ENCODE results near the gene KIAA0513.
"Not testable (repeated sequence)": the region's sequence is repeated elsewhere in the genome, so short reads cannot be mapped to it uniquely, and the experiment has no call there.

KIAA0513 gene

GRCh38 chr16:85113913-85114312 lies 86.3 kb downstream of the KIAA0513 start:
- Histone ChIP-seq H3K4me1 (ENCODE audit: control insufficient read depth in 5 of 5, insufficient read depth in 5 of 5, low read length in 5 of 5) (peaks cover 3 to 22% (median 4%) of the 10 kb centered on the region in 5 donors), H3K9ac (ENCODE audit: low read length in 5 of 5) (no peak overlapping the region), H3K27me3 (ENCODE audit: control insufficient read depth in 5 of 5, insufficient read depth in 4 of 5, low read length in 5 of 5) (no peaks in the 10 kb centered on the region), H3K9me3 (ENCODE audit: control insufficient read depth in 5 of 5, low read length in 5 of 5) (no peaks in the 10 kb centered on the region), H3K4me3 (ENCODE audit: low read depth in 1 of 5, low read length in 5 of 5) (no peak overlapping the region), H3K27ac (ENCODE audit: low read depth, low read length) (no peak overlapping the region), H3K36me3 (ENCODE audit: control insufficient read depth in 5 of 5, insufficient read depth in 5 of 5, low read length in 5 of 5) (no peaks in the 10 kb centered on the region)

DNA sequence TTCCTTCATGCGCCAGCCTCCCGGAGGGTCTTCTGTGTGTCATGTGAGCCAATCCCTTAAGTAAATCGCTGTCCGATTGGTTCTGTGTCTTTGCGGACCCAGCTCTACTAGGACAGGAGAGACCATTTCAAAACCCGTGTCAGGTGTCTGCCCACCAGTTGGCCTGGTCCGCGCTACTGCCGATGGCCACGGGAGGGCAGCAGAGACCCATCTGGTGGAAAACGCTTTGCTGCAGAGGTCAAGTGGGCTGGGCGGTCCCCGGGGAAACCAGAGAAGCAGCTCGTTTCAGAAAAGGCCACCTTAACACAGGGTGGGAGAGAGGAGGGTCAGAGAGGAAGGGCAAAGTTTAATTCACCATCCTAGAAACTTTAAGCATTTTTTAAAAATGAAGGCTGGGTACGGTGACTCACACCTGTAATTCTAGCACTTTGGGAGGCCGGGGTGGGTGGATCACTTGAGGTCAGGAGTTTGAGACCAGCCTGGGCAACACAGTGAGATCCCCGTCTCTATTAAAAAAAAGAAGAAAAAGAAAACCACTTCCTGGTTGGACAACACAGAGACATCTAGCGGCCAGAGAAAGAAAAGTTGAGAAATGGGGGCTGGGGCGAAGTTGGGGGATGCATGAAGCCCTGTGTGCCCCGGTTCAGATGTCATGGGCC lies 87.4 kb downstream of the KIAA0513 start:
- no peak overlapping the region for H3K9ac ChIP-seq (ENCODE audit: low read length in 5 of 5)
- no peaks in the 10 kb centered on the region for H3K9me3 ChIP-seq (ENCODE audit: control insufficient read depth in 5 of 5, low read length in 5 of 5)
- H3K27me3 ChIP-seq (ENCODE audit: control insufficient read depth in 5 of 5, insufficient read depth in 4 of 5, low read length in 5 of 5): no peaks in the 10 kb centered on the region
- H3K36me3 ChIP-seq (ENCODE audit: control insufficient read depth in 5 of 5, insufficient read depth in 5 of 5, low read length in 5 of 5): no peaks in the 10 kb centered on the region
- H3K27ac ChIP-seq (ENCODE audit: low read depth, low read length): peak overlapping the region; percentile 41
- peak overlapping the region in 3 of 5 donors; percentile 34 to 42 (median 35) for H3K4me3 ChIP-seq (ENCODE audit: low read depth in 1 of 5, low read length in 5 of 5)
- H3K4me1 ChIP-seq (ENCODE audit: control insufficient read depth in 5 of 5, insufficient read depth in 5 of 5, low read length in 5 of 5): peaks cover 3 to 22% (median 4%) of the 10 kb centered on the region in 5 donors

DNA sequence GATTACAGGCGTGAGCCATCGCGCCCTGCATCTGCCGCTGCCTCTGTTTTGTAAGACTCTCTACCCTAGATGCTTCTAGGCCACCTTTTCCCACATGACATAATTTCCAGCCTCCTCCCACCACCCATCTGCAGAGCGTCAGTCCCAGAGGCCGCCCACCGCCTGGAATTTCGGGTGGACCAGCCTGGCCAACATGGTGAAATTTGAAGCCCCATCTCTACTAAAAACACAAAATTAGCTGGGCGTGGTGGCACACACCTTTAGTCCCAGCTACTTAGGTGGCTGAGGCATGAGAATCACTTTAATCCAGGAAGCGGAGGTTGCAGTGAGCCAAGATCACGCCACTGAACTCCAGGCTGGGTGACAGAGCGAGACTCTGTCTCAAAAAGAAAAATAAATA lies 89.8 kb downstream of the KIAA0513 start:
- Histone ChIP-seq H3K9me3 (ENCODE audit: control insufficient read depth in 5 of 5, low read length in 5 of 5) (no peaks in the 10 kb centered on the region), H3K27ac (ENCODE audit: low read depth, low read length) (no peak overlapping the region)

GRCh38 chr16:85120006-85120340 lies 92.4 kb downstream of the KIAA0513 start:
- H3K4me1 ChIP-seq (ENCODE audit: control insufficient read depth in 5 of 5, insufficient read depth in 5 of 5, low read length in 5 of 5): peaks cover 6 to 30% (median 17%) of the 10 kb centered on the region in 5 donors
- no peak overlapping the region for H3K4me3 ChIP-seq (ENCODE audit: low read depth in 1 of 5, low read length in 5 of 5)
- H3K27me3 ChIP-seq (ENCODE audit: control insufficient read depth in 5 of 5, insufficient read depth in 4 of 5, low read length in 5 of 5): no peaks in the 10 kb centered on the region
- H3K36me3 ChIP-seq (ENCODE audit: control insufficient read depth in 5 of 5, insufficient read depth in 5 of 5, low read length in 5 of 5): no peaks in the 10 kb centered on the region
- H3K9ac ChIP-seq (ENCODE audit: low read length in 5 of 5): peak overlapping the region in 1 of 5 donors; percentile 20
- H3K27ac ChIP-seq (ENCODE audit: low read depth, low read length): no peak overlapping the region
- no peaks in the 10 kb centered on the region for H3K9me3 ChIP-seq (ENCODE audit: control insufficient read depth in 5 of 5, low read length in 5 of 5)

More for the DNA sequence above, 89.8 kb downstream of the KIAA0513 start:
- Histone ChIP-seq H3K36me3 (ENCODE audit: control insufficient read depth in 5 of 5, insufficient read depth in 5 of 5, low read length in 5 of 5) (no peaks in the 10 kb centered on the region), H3K9ac (ENCODE audit: low read length in 5 of 5) (no peak overlapping the region), H3K4me1 (ENCODE audit: control insufficient read depth in 5 of 5, insufficient read depth in 5 of 5, low read length in 5 of 5) (peaks cover 3 to 22% (median 4%) of the 10 kb centered on the region in 5 donors), H3K4me3 (ENCODE audit: low read depth in 1 of 5, low read length in 5 of 5) (no peak overlapping the region), H3K27me3 (ENCODE audit: control insufficient read depth in 5 of 5, insufficient read depth in 4 of 5, low read length in 5 of 5) (no peaks in the 10 kb centered on the region)

DNA sequence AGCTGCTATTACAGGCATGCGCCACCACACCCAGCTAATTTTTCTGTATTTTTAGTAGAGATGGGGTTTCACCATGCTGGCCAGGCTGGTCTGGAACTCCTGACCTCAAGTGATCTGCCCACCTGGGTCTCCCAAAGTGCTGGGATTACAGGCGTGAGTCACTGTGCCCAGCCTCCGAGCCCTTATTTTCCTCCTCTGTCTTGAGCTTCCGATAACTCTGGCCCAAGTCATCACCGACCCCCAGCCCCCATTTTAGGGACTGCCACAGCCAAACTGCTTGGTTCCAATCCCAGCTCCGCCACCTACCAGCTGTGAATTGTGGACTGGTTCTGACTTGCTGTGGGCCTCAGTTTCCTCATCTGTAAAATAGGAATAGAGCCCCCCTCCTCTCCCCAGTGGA lies 95.8 kb downstream of the KIAA0513 start:
- not testable (repeated sequence) for H3K27me3 ChIP-seq (ENCODE audit: control insufficient read depth in 5 of 5, insufficient read depth in 4 of 5, low read length in 5 of 5); H3K36me3 ChIP-seq (ENCODE audit: control insufficient read depth in 5 of 5, insufficient read depth in 5 of 5, low read length in 5 of 5); H3K9me3 ChIP-seq (ENCODE audit: control insufficient read depth in 5 of 5, low read length in 5 of 5)
- peak overlapping the region in 3 of 5 donors; percentile 26 to 41 (median 30) for H3K9ac ChIP-seq (ENCODE audit: low read length in 5 of 5)
- H3K4me1 ChIP-seq (ENCODE audit: control insufficient read depth in 5 of 5, insufficient read depth in 5 of 5, low read length in 5 of 5): peaks cover 9 to 36% (median 29%) of the 10 kb centered on the region in 5 donors
- peak overlapping the region; percentile 69 for H3K27ac ChIP-seq (ENCODE audit: low read depth, low read length)
- H3K4me3 ChIP-seq (ENCODE audit: low read depth in 1 of 5, low read length in 5 of 5): peak overlapping the region in 2 of 5 donors; percentile 22 to 30

- no peaks in the 10 kb centered on the region for H3K36me3 ChIP-seq (ENCODE audit: control insufficient read depth in 5 of 5, insufficient read depth in 5 of 5, low read length in 5 of 5)
- H3K4me1 ChIP-seq (ENCODE audit: control insufficient read depth in 5 of 5, insufficient read depth in 5 of 5, low read length in 5 of 5): peaks cover 9 to 41% (median 29%) of the 10 kb centered on the region in 5 donors
- H3K9ac ChIP-seq (ENCODE audit: low read length in 5 of 5): peak overlapping the region in 3 of 5 donors; percentile 26 to 41 (median 30)
- no peaks in the 10 kb centered on the region for H3K27me3 ChIP-seq (ENCODE audit: control insufficient read depth in 5 of 5, insufficient read depth in 4 of 5, low read length in 5 of 5)
- H3K27ac ChIP-seq (ENCODE audit: low read depth, low read length): peak overlapping the region; percentile 69
- peak overlapping the region in 3 of 5 donors; percentile 22 to 35 (median 30) for H3K4me3 ChIP-seq (ENCODE audit: low read depth in 1 of 5, low read length in 5 of 5)
- no peaks in the 10 kb centered on the region for H3K9me3 ChIP-seq (ENCODE audit: control insufficient read depth in 5 of 5, low read length in 5 of 5)
Measured at GRCh38 chr16:85123891-85124635, 96.5 kb downstream of the KIAA0513 start.

GRCh38 chr16:85124636-85125346 lies 97.2 kb downstream of the KIAA0513 start:
- H3K9ac ChIP-seq (ENCODE audit: low read length in 5 of 5): no peak overlapping the region
- no peaks in the 10 kb centered on the region for H3K9me3 ChIP-seq (ENCODE audit: control insufficient read depth in 5 of 5, low read length in 5 of 5)
- peaks cover 11 to 44% (median 32%) of the 10 kb centered on the region in 5 donors for H3K4me1 ChIP-seq (ENCODE audit: control insufficient read depth in 5 of 5, insufficient read depth in 5 of 5, low read length in 5 of 5)
- H3K27me3 ChIP-seq (ENCODE audit: control insufficient read depth in 5 of 5, insufficient read depth in 4 of 5, low read length in 5 of 5): no peaks in the 10 kb centered on the region
- peak overlapping the region; percentile 69 for H3K27ac ChIP-seq (ENCODE audit: low read depth, low read length)
- H3K36me3 ChIP-seq (ENCODE audit: control insufficient read depth in 5 of 5, insufficient read depth in 5 of 5, low read length in 5 of 5): no peaks in the 10 kb centered on the region
- H3K4me3 ChIP-seq (ENCODE audit: low read depth in 1 of 5, low read length in 5 of 5): no peak overlapping the region

DNA sequence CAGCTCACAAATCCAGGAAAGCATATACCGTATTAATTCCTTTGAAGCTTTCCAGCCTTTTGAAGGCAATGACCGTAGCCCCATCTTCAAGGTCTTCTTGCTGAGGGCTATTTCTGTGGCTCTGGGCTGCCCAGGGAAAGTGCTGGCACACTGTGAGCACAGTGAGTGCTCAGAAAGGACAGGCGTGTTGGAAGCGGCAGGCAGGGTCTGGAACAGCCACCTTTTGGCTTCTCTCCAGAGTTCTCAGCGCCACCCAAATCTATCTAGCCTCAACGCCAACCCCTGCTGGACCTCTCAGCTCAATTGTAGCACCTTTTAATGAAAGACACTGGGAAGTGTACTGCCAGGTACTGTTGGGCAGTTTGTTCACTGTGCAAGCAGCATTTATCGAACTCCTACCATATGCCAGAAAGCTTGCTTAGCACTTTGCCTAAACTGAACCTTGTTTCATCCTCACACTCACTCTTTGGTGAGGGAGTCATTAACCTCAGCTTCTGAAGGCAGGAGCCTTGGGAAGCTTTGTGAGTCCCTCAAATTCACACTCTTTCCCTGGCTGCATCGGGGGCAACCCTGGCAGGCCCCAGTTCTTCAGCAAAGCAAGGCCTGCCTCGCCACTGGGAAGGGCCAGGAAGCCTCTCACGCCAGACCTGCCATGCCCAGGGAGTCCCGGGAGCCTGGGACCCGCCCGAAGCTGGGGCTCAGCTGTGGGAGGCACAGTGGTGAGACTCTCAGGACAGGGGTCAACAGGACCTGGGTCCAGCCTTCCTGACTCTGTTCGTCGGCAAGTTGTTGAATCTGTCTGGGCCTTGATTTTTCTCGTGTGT lies 98.2 kb downstream of the KIAA0513 start:
- H3K4me1 ChIP-seq (ENCODE audit: control insufficient read depth in 5 of 5, insufficient read depth in 5 of 5, low read length in 5 of 5): peaks cover 20 to 54% (median 42%) of the 10 kb centered on the region in 5 donors
- H3K9ac ChIP-seq (ENCODE audit: low read length in 5 of 5): no peak overlapping the region
- no peaks in the 10 kb centered on the region for H3K27me3 ChIP-seq (ENCODE audit: control insufficient read depth in 5 of 5, insufficient read depth in 4 of 5, low read length in 5 of 5)
- H3K4me3 ChIP-seq (ENCODE audit: low read depth in 1 of 5, low read length in 5 of 5): no peak overlapping the region
- H3K36me3 ChIP-seq (ENCODE audit: control insufficient read depth in 5 of 5, insufficient read depth in 5 of 5, low read length in 5 of 5): no peaks in the 10 kb centered on the region
- H3K9me3 ChIP-seq (ENCODE audit: control insufficient read depth in 5 of 5, low read length in 5 of 5): no peaks in the 10 kb centered on the region
- H3K27ac ChIP-seq (ENCODE audit: low read depth, low read length): no peak overlapping the region

- Histone ChIP-seq H3K27ac (ENCODE audit: low read depth, low read length) (peak overlapping the region; percentile 54), H3K9ac (ENCODE audit: low read length in 5 of 5) (peak overlapping the region in 1 of 5 donors; percentile 14), H3K4me3 (ENCODE audit: low read depth in 1 of 5, low read length in 5 of 5) (no peak overlapping the region), H3K36me3 (ENCODE audit: control insufficient read depth in 5 of 5, insufficient read depth in 5 of 5, low read length in 5 of 5) (no peaks in the 10 kb centered on the region), H3K9me3 (ENCODE audit: control insufficient read depth in 5 of 5, low read length in 5 of 5) (no peaks in the 10 kb centered on the region), H3K27me3 (ENCODE audit: control insufficient read depth in 5 of 5, insufficient read depth in 4 of 5, low read length in 5 of 5) (no peaks in the 10 kb centered on the region), H3K4me1 (ENCODE audit: control insufficient read depth in 5 of 5, insufficient read depth in 5 of 5, low read length in 5 of 5) (peaks cover 22 to 60% (median 45%) of the 10 kb centered on the region in 5 donors)
Measured at GRCh38 chr16:85126394-85126704, 98.8 kb downstream of the KIAA0513 start.
